Adrenal gland (tissue), 5 donors: ENCODE data around the gene PEX11B.

Experiments used
- POLR2A ChIP-seq, 2 donors: fragments of 450-650 bp; IDR thresholded peaks; one replicate each; pipeline ENCODE4 v1.6.1; 2017; ENCODE audit warnings: antibody characterized with exemption in 2 of 2, mild to moderate bottlenecking in 2 of 2, moderate library complexity in 1 of 2
- TF ChIP-seq, protein P1 (sequence below), 6 experiments: fragments of 450-650 bp in 4 of 6; fragments of 200-600 bp in 2 of 6; sonication (generic) in 1 of 6; IDR thresholded peaks; 1 replicate in 5 of 6; 2 replicates in 1 of 6; pipeline versions ENCODE4 v1.5.1 to v1.8.0; 2016 to 2021; ENCODE audit warnings: antibody characterized with exemption in 6 of 6, mild to moderate bottlenecking in 2 of 6, moderate library complexity in 1 of 6
- donor health status: DM: no; HTN: no; CAD: no.

GRCh38 chr1:145942405-145942804, 23.9 kb upstream of the PEX11B start:
- TF ChIP-seq, protein P1, sequence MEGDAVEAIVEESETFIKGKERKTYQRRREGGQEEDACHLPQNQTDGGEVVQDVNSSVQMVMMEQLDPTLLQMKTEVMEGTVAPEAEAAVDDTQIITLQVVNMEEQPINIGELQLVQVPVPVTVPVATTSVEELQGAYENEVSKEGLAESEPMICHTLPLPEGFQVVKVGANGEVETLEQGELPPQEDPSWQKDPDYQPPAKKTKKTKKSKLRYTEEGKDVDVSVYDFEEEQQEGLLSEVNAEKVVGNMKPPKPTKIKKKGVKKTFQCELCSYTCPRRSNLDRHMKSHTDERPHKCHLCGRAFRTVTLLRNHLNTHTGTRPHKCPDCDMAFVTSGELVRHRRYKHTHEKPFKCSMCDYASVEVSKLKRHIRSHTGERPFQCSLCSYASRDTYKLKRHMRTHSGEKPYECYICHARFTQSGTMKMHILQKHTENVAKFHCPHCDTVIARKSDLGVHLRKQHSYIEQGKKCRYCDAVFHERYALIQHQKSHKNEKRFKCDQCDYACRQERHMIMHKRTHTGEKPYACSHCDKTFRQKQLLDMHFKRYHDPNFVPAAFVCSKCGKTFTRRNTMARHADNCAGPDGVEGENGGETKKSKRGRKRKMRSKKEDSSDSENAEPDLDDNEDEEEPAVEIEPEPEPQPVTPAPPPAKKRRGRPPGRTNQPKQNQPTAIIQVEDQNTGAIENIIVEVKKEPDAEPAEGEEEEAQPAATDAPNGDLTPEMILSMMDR (IDR thresholded peaks at IDR 0.05): no peak
- TF ChIP-seq POLR2A (IDR thresholded peaks at IDR 0.05): no peak
